ENCODE measurements around the gene MYO5B. TPM values are rescaled to one million over a fixed set of nuclear protein-coding genes. Genes with fewer than 3 reads are reported as not detected.

The MYO5B gene
- total and polyA plus RNA-seq, 9 of the 15 experiments (the other 6 are each of a cell fraction or from before 2014, with no cell fraction given): 0.07 to 0.42 (median 0.28) TPM

- TF ChIP-seq PREB (CRISPR knock-in tag; IDR thresholded peaks at IDR 0.05) (no peak), BMI1 (IDR thresholded peaks at IDR 0.05; ENCODE audit: low read length) (no peak), ZNF175 (CRISPR knock-in tag; IDR thresholded peaks at IDR 0.05; ENCODE audit: low read depth) (no peak), POLR3A (IDR thresholded peaks at IDR 0.05; ENCODE audit: borderline replicate concordance, extremely low read depth, insufficient read depth, insufficient read length) (no peak), ZBTB34 (CRISPR knock-in tag; IDR thresholded peaks at IDR 0.05) (no peak), THAP12 (CRISPR knock-in tag; IDR thresholded peaks at IDR 0.05) (no peak), NCOA1 (IDR thresholded peaks at IDR 0.05; ENCODE audit: low read depth) (no peak), TAF15 (IDR thresholded peaks at IDR 0.05; ENCODE audit: low read depth, low read length) (no peak), ZNF511 (CRISPR knock-in tag; IDR thresholded peaks at IDR 0.05) (no peak), ZNF395 (CRISPR knock-in tag; IDR thresholded peaks at IDR 0.05) (no peak), RNF219 (CRISPR knock-in tag; IDR thresholded peaks at IDR 0.05) (no peak), TSC22D4 (tag; IDR thresholded peaks at IDR 0.05) (no peak), THRA (IDR thresholded peaks at IDR 0.05) (no peak)
Observed at GRCh38 chr18:49863769-49864621, 331.0 kb downstream of the MYO5B start (continued).
